ENCODE data around the gene CDK17.

GRCh38 chr12:96256672-96257361, 143.4 kb downstream of the CDK17 start:
- peak; percentile 6 to 51 (median 8) for TF ChIP-seq POLR2AphosphoS5 (IDR thresholded peaks at IDR 0.05)
- TF ChIP-seq CTCF (IDR thresholded peaks at IDR 0.05 in 8 of 11, conservative IDR thresholded peaks at IDR 0.05 in 3 of 11): no peak
